ENCODE measurements around the gene SIN3B.
"Not testable (repeated sequence)": the region's sequence is repeated elsewhere in the genome, so short reads cannot be mapped to it uniquely, and the experiment has no call there.

The SIN3B gene

GRCh38 chr19:16872728-16873127 lies 43.5 kb downstream of the SIN3B start:
- no peak for TF ChIP-seq CTCF (IDR thresholded peaks at IDR 0.05; ENCODE audit: unreplicated experiment in 3 of 3)
- Mint-ChIP-seq H3K4me1 (no peaks in the 10 kb centered on the region), H3K4me3 (no peak overlapping the region), H3K27ac (no peak overlapping the region), H3K27me3 (ENCODE audit: low read depth) (no peaks in the 10 kb centered on the region), H3K36me3 (ENCODE audit: low read depth) (peaks cover 68% of the 10 kb centered on the region), H3K9me3 (no peaks in the 10 kb centered on the region)

DNA sequence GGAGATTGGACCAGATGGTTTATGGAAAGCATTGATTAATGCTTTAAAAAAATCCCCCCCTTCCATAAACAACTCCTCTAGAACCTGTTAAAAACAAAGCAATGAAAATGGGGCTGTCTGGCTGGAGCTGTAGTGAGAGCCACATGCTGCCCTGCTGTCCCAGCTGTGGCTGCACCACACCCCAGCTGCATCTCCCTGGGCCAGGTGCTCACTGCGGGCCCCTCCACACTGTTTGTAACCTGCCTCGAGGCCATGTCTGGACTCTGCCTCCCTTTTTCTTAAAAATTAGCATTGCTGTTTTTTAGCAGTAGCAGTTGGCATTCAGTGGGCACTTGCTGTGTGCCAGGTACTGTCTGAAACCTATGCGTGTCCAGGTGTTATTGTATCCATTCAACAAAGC lies 44.4 kb downstream of the SIN3B start:
- Mint-ChIP-seq H3K36me3 (ENCODE audit: low read depth) (peaks cover 63% of the 10 kb centered on the region), H3K4me1 (no peaks in the 10 kb centered on the region), H3K4me3 (no peak overlapping the region), H3K9me3 (no peaks in the 10 kb centered on the region), H3K27me3 (ENCODE audit: low read depth) (no peaks in the 10 kb centered on the region), H3K27ac (no peak overlapping the region)
- no peak for TF ChIP-seq CTCF (IDR thresholded peaks at IDR 0.05; ENCODE audit: unreplicated experiment in 3 of 3)

- Mint-ChIP-seq H3K4me3 (no peak overlapping the region), H3K27me3 (ENCODE audit: low read depth) (no peaks in the 10 kb centered on the region), H3K4me1 (no peaks in the 10 kb centered on the region), H3K36me3 (ENCODE audit: low read depth) (peaks cover 69% of the 10 kb centered on the region), H3K9me3 (no peaks in the 10 kb centered on the region), H3K27ac (no peak overlapping the region)
- TF ChIP-seq CTCF (IDR thresholded peaks at IDR 0.05; ENCODE audit: unreplicated experiment in 3 of 3) = no peak
Observed at GRCh38 chr19:16874250-16874977, 45.2 kb downstream of the SIN3B start.

- not testable (repeated sequence) for H3K4me3 Mint-ChIP-seq; H3K27me3 Mint-ChIP-seq (ENCODE audit: low read depth); H3K27ac Mint-ChIP-seq; H3K4me1 Mint-ChIP-seq; H3K9me3 Mint-ChIP-seq
- peaks cover 71% of the 10 kb centered on the region for H3K36me3 Mint-ChIP-seq (ENCODE audit: low read depth)
Observed at GRCh38 chr19:16874978-16875299, 45.7 kb downstream of the SIN3B start.

GRCh38 chr19:16875584-16876555 lies 46.7 kb downstream of the SIN3B start:
- no peak for TF ChIP-seq CTCF (IDR thresholded peaks at IDR 0.05; ENCODE audit: unreplicated experiment in 3 of 3)
- H3K27ac Mint-ChIP-seq = no peak overlapping the region
- no peaks in the 10 kb centered on the region for H3K4me1 Mint-ChIP-seq
- no peaks in the 10 kb centered on the region for H3K27me3 Mint-ChIP-seq (ENCODE audit: low read depth)
- H3K9me3 Mint-ChIP-seq = peaks cover 3% of the 10 kb centered on the region
- no peak overlapping the region for H3K4me3 Mint-ChIP-seq
- H3K36me3 Mint-ChIP-seq (ENCODE audit: low read depth) = peaks cover 75% of the 10 kb centered on the region

- Mint-ChIP-seq H3K4me1 (no peaks in the 10 kb centered on the region), H3K9me3 (peaks cover 5% of the 10 kb centered on the region), H3K27me3 (ENCODE audit: low read depth) (no peaks in the 10 kb centered on the region), H3K4me3 (no peak overlapping the region), H3K27ac (no peak overlapping the region), H3K36me3 (ENCODE audit: low read depth) (peaks cover 75% of the 10 kb centered on the region)
- TF ChIP-seq CTCF (IDR thresholded peaks at IDR 0.05; ENCODE audit: unreplicated experiment in 3 of 3) = no peak
Observed at GRCh38 chr19:16876904-16877361, 47.7 kb downstream of the SIN3B start.
